Measurements from ENCODE around the gene WDR7. TPM values are rescaled to one million over a fixed set of nuclear protein-coding genes. Genes with fewer than 3 reads are reported as not detected.

Gene WDR7
- total and polyA plus RNA-seq, 9 donors = 7.3 to 18.1 (median 9.6) TPM

DNA sequence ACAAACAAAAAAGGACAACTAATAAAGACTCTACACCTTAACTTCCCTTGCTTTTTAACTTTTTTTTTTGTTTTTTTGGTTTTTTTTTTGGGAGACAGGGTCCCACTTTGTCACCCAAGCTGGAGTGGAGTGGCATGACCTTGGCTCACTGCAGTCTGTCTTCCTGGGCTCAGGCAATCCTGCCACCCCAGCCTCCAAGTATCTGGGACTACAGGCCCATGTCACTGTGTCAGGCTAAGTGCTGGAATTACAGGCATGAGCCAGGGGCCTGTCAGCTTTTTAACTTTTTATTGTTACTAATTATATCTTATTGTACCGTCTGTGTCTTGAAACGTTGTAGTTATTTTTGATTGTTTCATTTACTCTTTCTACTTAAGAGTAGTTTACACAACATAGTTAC, 25.5 kb downstream of the WDR7 start:
- WGBS (ENCODE audit: insufficient coverage) = no CpG with 5 or more reads among the region's 2 CpGs

DNA sequence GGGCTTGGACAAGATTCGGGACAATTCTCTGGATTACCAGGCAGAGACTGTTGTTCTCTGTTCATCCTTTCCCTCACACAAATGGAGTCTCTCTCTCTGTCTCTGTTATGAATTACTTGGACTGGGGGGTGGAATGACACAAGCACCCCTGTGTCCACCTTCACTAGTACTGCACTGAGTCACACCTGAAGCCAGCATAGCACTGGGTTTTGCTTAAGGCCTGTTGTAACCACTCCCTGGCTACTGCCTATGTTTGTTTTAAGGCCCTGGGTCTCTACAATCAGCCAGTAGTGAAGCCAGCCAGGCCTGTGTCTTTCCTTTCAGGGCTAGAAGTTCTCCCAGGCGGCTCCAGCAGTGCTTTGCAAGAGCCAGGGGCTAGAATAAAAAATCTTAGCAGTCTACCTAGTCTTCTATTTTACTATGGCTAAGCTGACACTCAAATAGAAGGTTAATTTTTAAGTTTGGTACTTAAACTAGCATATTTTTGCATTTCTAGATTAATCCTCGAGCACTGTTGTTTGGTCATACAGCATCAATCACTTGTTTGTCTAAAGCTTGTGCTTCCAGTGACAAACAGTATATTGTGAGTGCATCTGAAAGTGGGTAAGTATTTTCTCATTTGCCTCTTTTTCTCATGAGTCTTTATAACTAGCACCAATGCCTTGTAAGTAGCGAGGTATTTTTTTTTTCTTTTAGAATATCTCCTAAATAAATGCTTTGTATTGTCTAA, 27.8 kb downstream of the WDR7 start:
- Histone ChIP-seq H3K36me3 (ENCODE audit: control insufficient read depth, insufficient read depth, low read length) (no peaks in the 10 kb centered on the region), H3K27me3 (ENCODE audit: control insufficient read depth, insufficient read depth, low read length) (no peaks in the 10 kb centered on the region), H3K4me3 (ENCODE audit: low read length) (no peak overlapping the region), H3K9me3 (replicated peaks; ENCODE audit: control insufficient read depth, low read depth, low read length) (no peaks in the 10 kb centered on the region), H3K4me1 (ENCODE audit: control insufficient read depth, insufficient read depth, low read length) (no peaks in the 10 kb centered on the region), H3K27ac (ENCODE audit: low read length) (no peak overlapping the region)
- WGBS (ENCODE audit: insufficient coverage) = 100% methylated on average over 1 of the region's 4 CpGs
- DNase-seq = no peak

More for the DNA sequence above, 25.5 kb downstream of the WDR7 start:
- Histone ChIP-seq H3K36me3 (ENCODE audit: control insufficient read depth, insufficient read depth, low read length) (no peaks in the 10 kb centered on the region), H3K27me3 (ENCODE audit: control insufficient read depth, insufficient read depth, low read length) (no peaks in the 10 kb centered on the region), H3K27ac (ENCODE audit: low read length) (no peak overlapping the region), H3K4me1 (ENCODE audit: control insufficient read depth, insufficient read depth, low read length) (no peaks in the 10 kb centered on the region), H3K9me3 (replicated peaks; ENCODE audit: control insufficient read depth, low read depth, low read length) (no peaks in the 10 kb centered on the region), H3K4me3 (ENCODE audit: low read length) (no peak overlapping the region)
- DNase-seq = no peak

GRCh38 chr18:56684277-56684676, 33.1 kb downstream of the WDR7 start:
- Histone ChIP-seq H3K9me3 (replicated peaks; ENCODE audit: control insufficient read depth, low read depth, low read length) (no peaks in the 10 kb centered on the region), H3K4me1 (ENCODE audit: control insufficient read depth, insufficient read depth, low read length) (no peaks in the 10 kb centered on the region)

GRCh38 chr18:56691530-56691929, 40.4 kb downstream of the WDR7 start:
- Histone ChIP-seq H3K4me3 (ENCODE audit: low read length) (no peak overlapping the region), H3K27me3 (ENCODE audit: control insufficient read depth, insufficient read depth, low read length) (no peaks in the 10 kb centered on the region), H3K36me3 (ENCODE audit: control insufficient read depth, insufficient read depth, low read length) (peaks cover 2% of the 10 kb centered on the region), H3K27ac (ENCODE audit: low read length) (no peak overlapping the region), H3K9me3 (replicated peaks; ENCODE audit: control insufficient read depth, low read depth, low read length) (no peaks in the 10 kb centered on the region), H3K4me1 (ENCODE audit: control insufficient read depth, insufficient read depth, low read length) (no peaks in the 10 kb centered on the region)
- DNase-seq = no peak
- WGBS (ENCODE audit: insufficient coverage) = no CpG with 5 or more reads among the region's 2 CpGs

More at GRCh38 chr18:56684277-56684676, 33.1 kb downstream of the WDR7 start:
- Histone ChIP-seq H3K36me3 (ENCODE audit: control insufficient read depth, insufficient read depth, low read length) (no peaks in the 10 kb centered on the region), H3K27me3 (ENCODE audit: control insufficient read depth, insufficient read depth, low read length) (no peaks in the 10 kb centered on the region), H3K27ac (ENCODE audit: low read length) (no peak overlapping the region), H3K4me3 (ENCODE audit: low read length) (no peak overlapping the region)
- no peak for DNase-seq
- WGBS (ENCODE audit: insufficient coverage) = 89% methylated on average over 1 of the region's 3 CpGs

DNA sequence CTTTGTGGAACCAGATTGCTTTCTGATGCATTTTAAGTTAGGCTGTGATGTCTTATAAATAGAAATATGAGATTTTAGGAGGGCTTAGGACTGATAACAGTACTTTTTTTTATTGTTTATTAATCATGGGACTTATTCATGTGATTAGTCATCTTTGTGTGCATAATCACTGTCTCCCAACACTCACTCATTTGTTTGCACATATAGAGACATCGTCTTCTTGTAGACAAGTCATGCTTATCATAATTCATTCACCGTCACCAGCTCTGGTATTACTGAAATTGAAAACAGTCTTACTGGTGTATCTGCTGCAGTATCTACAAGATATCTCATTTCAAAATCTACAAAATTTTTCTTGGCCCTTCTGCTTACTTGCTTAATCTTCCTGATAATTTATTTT, 45.8 kb downstream of the WDR7 start:
- Histone ChIP-seq H3K4me3 (ENCODE audit: low read length) (no peak overlapping the region), H3K4me1 (ENCODE audit: control insufficient read depth, insufficient read depth, low read length) (no peaks in the 10 kb centered on the region), H3K9me3 (replicated peaks; ENCODE audit: control insufficient read depth, low read depth, low read length) (no peaks in the 10 kb centered on the region), H3K27ac (ENCODE audit: low read length) (no peak overlapping the region), H3K27me3 (ENCODE audit: control insufficient read depth, insufficient read depth, low read length) (no peaks in the 10 kb centered on the region), H3K36me3 (ENCODE audit: control insufficient read depth, insufficient read depth, low read length) (peaks cover 2% of the 10 kb centered on the region)
- no peak for DNase-seq
- WGBS (ENCODE audit: insufficient coverage) = no CpG with 5 or more reads among the region's 2 CpGs

DNA sequence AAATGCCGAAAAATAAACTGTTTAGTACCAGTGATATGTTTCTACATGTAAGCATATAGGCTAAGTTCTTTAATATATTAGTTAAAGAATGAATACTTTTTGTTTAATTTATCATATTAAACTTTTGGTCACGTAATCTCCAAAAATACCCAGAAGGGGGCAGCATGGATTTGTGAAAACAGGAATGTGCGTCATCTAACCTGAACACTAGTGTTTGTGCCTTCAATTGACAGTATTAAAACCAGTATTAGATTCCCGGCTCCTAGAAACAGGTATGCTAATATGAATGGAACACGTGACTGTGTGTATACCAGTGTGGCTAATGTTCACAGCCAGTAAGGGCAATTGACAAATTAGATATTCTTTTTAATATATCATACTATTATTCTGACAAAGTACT, 51.8 kb downstream of the WDR7 start:
- WGBS (ENCODE audit: insufficient coverage) = no CpG with 5 or more reads among the region's 5 CpGs

DNA sequence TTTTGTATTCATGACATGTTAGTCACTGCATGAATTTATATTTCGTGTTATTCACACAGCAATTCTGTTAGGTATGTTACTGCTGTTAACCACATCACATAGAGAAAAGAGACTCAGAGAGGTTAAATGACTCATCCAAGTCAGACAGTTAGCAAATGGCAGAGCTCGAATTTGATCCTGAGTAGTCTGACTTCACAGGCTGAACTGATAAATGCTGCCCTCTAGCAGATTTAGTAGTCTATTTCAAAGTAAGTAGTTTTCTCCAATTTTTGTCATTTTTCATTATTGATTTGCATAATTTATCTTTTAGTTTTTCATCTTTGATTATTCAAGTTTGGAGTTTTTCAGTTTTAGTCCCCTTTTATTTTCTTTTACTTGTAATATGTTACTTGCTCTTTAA, 58.3 kb downstream of the WDR7 start:
- H3K27me3 ChIP-seq (ENCODE audit: control insufficient read depth, insufficient read depth, low read length) = no peaks in the 10 kb centered on the region
- H3K4me3 ChIP-seq (ENCODE audit: low read length) = no peak overlapping the region
- no peaks in the 10 kb centered on the region for H3K4me1 ChIP-seq (ENCODE audit: control insufficient read depth, insufficient read depth, low read length)
- peak; percentile 25 for DNase-seq
- no peaks in the 10 kb centered on the region for H3K9me3 ChIP-seq (replicated peaks; ENCODE audit: control insufficient read depth, low read depth, low read length)
- H3K36me3 ChIP-seq (ENCODE audit: control insufficient read depth, insufficient read depth, low read length) = no peaks in the 10 kb centered on the region
- no CpG with 5 or more reads among the region's 2 CpGs for WGBS (ENCODE audit: insufficient coverage)
- no peak overlapping the region for H3K27ac ChIP-seq (ENCODE audit: low read length)

More for the DNA sequence above, 51.8 kb downstream of the WDR7 start:
- Histone ChIP-seq H3K9me3 (replicated peaks; ENCODE audit: control insufficient read depth, low read depth, low read length) (no peaks in the 10 kb centered on the region), H3K36me3 (ENCODE audit: control insufficient read depth, insufficient read depth, low read length) (no peaks in the 10 kb centered on the region), H3K27ac (ENCODE audit: low read length) (no peak overlapping the region), H3K4me1 (ENCODE audit: control insufficient read depth, insufficient read depth, low read length) (no peaks in the 10 kb centered on the region), H3K27me3 (ENCODE audit: control insufficient read depth, insufficient read depth, low read length) (no peaks in the 10 kb centered on the region), H3K4me3 (ENCODE audit: low read length) (no peak overlapping the region)
- peak; percentile 17 for DNase-seq

- no peak overlapping the region for H3K4me3 ChIP-seq (ENCODE audit: low read length)
- no peaks in the 10 kb centered on the region for H3K36me3 ChIP-seq (ENCODE audit: control insufficient read depth, insufficient read depth, low read length)
- no peaks in the 10 kb centered on the region for H3K9me3 ChIP-seq (replicated peaks; ENCODE audit: control insufficient read depth, low read depth, low read length)
- H3K27me3 ChIP-seq (ENCODE audit: control insufficient read depth, insufficient read depth, low read length) = no peaks in the 10 kb centered on the region
- H3K4me1 ChIP-seq (ENCODE audit: control insufficient read depth, insufficient read depth, low read length) = no peaks in the 10 kb centered on the region
- no CpG with 5 or more reads among the region's 2 CpGs for WGBS (ENCODE audit: insufficient coverage)
- no peak overlapping the region for H3K27ac ChIP-seq (ENCODE audit: low read length)
- DNase-seq = peak; percentile 6
Observed at GRCh38 chr18:56711708-56712445, 60.7 kb downstream of the WDR7 start.

DNA sequence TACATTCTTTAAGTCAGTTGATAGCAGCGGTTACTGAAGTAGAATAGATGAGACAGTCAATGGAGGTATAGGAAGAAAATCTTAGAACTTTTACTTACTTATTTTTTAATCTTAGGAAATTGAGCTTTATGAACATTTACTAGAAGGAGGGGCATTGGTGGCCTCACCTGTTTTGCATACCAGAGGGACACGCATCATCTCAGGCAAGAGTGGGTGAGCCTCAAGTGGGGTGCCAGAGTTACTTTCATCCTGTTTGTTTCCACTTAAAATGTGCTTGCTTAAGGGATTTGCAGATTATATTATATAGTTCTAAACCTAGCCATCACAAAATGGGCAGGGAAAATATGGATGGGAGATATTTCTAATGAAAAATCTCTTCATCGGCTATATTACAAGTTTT, 61.6 kb downstream of the WDR7 start:
- no peaks in the 10 kb centered on the region for H3K27me3 ChIP-seq (ENCODE audit: control insufficient read depth, insufficient read depth, low read length)
- H3K27ac ChIP-seq (ENCODE audit: low read length) = no peak overlapping the region
- no peaks in the 10 kb centered on the region for H3K9me3 ChIP-seq (replicated peaks; ENCODE audit: control insufficient read depth, low read depth, low read length)
- no peaks in the 10 kb centered on the region for H3K36me3 ChIP-seq (ENCODE audit: control insufficient read depth, insufficient read depth, low read length)
- H3K4me3 ChIP-seq (ENCODE audit: low read length) = no peak overlapping the region
- DNase-seq = no peak
- WGBS (ENCODE audit: insufficient coverage) = no CpG with 5 or more reads among the region's 3 CpGs
- H3K4me1 ChIP-seq (ENCODE audit: control insufficient read depth, insufficient read depth, low read length) = no peaks in the 10 kb centered on the region

- H3K4me3 ChIP-seq (ENCODE audit: low read length) = no peak overlapping the region
- no peaks in the 10 kb centered on the region for H3K9me3 ChIP-seq (replicated peaks; ENCODE audit: control insufficient read depth, low read depth, low read length)
- WGBS (ENCODE audit: insufficient coverage) = 85% methylated on average over 2 of the region's 5 CpGs
- H3K36me3 ChIP-seq (ENCODE audit: control insufficient read depth, insufficient read depth, low read length) = no peaks in the 10 kb centered on the region
- H3K27me3 ChIP-seq (ENCODE audit: control insufficient read depth, insufficient read depth, low read length) = no peaks in the 10 kb centered on the region
- no peaks in the 10 kb centered on the region for H3K4me1 ChIP-seq (ENCODE audit: control insufficient read depth, insufficient read depth, low read length)
- no peak overlapping the region for H3K27ac ChIP-seq (ENCODE audit: low read length)
- no peak for DNase-seq
Observed at GRCh38 chr18:56715121-56715520, 64.0 kb downstream of the WDR7 start.

Measured in muscle of leg (tissue), 11 donors.